ENCODE results near the gene BUB1B. TPM values are rescaled to one million over a fixed set of nuclear protein-coding genes. Genes with fewer than 3 reads are reported as not detected.

BUB1B gene
- total RNA-seq, 2 experiments from 2014 or later: 102 to 106 TPM

DNA sequence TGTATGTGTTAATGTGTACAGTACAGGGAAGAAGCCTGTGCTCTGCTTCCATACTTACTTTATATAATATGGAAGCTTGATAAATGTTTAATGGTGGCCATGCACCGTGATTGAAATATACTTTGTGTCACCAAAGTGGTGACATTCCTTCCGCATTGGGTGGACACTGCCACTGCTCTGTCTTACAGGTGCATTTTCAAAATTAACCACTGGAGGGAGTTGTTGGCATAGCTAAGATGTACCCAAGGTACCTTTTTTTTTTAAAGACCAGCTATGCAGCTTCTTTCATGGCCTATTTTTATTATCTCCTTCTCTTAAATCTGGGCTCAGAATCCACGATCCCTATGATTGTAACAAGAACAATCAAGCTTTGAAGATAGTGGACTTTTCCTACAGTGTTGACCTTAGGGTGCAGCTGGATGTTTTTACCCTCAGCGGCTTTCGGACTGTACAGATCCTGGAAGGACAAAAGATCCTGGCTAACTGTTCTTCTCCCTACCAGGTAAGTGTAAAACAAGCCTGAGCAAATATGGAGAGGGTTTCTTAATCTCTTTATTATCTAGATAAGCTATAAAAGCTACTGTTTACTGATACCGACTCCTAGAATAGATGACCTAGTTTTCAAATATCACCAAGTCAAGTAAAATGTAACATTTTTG lies 56.4 kb downstream of the BUB1B start:
- peak; percentile 47 for DNase-seq
- Mint-ChIP-seq H3K4me1 (ENCODE audit: low read depth) (no peaks in the 10 kb centered on the region), H3K27me3 (ENCODE audit: low read depth) (no peaks in the 10 kb centered on the region), H3K4me3 (no peak overlapping the region), H3K36me3 (ENCODE audit: low read depth) (peaks cover 50% of the 10 kb centered on the region), H3K9me3 (no peaks in the 10 kb centered on the region), H3K27ac (no peak overlapping the region)
- CTCF ChIA-PET: interaction anchor here (0.5 to 4.5 kb wide), 38 partner anchors 9 to 237 kb away, joined by 3 to 104 read pairs (median 4); partner anchors contain the start of genes BUB1B, PAK6, PLCB2 and SRP14
- intact Hi-C loops (cut with micrococcal nuclease): loop anchor here (1.0 to 5.0 kb wide), 3 partner anchors 57 to 172 kb away; partner anchors contain the start of gene INAFM2

DNA sequence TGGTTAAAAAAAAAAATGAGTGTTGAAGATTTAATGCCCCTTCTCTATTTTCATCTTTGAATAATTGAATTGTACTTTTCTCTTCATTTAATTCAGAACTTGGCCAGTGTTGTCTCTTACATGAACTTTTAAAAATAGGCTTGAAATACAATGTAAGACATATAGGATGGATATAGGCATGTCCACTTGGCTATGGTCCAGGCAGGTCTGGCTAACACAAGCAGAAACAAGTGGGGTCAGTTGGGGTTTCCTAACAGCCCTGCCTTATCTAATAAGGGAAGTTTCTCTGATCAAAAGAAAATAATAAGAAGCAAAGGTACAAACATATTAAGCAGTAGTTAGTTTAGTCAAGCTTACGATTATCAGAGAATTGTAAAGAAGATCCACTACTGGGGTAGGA lies 58.9 kb downstream of the BUB1B start:
- CTCF ChIA-PET: interaction anchor here (0.7 to 4.5 kb wide), 3 partner anchors 39 to 91 kb away, joined by 3 to 104 read pairs (median 9); no protein-coding TSS in a partner anchor
- H3K27me3 Mint-ChIP-seq (ENCODE audit: low read depth): no peaks in the 10 kb centered on the region
- no peaks in the 10 kb centered on the region for H3K9me3 Mint-ChIP-seq
- peaks cover 39% of the 10 kb centered on the region for H3K36me3 Mint-ChIP-seq (ENCODE audit: low read depth)
- H3K4me3 Mint-ChIP-seq: no peak overlapping the region
- no peaks in the 10 kb centered on the region for H3K4me1 Mint-ChIP-seq (ENCODE audit: low read depth)
- no peak for DNase-seq
- H3K27ac Mint-ChIP-seq: no peak overlapping the region
- intact Hi-C loops (cut with micrococcal nuclease): loop anchor here (5.0 kb wide), 1 partner anchor 102 kb away; the partner anchor contains the start of gene INAFM2

GRCh38 chr15:40222131-40222530 lies 61.3 kb downstream of the BUB1B start:
- CTCF ChIA-PET: interaction anchor here (0.7 to 2.5 kb wide), 2 partner anchors 52 to 310 kb away, joined by 4 to 12 read pairs; no protein-coding TSS in a partner anchor
- Mint-ChIP-seq H3K27me3 (ENCODE audit: low read depth) (no peaks in the 10 kb centered on the region), H3K27ac (no peak overlapping the region)

DNA sequence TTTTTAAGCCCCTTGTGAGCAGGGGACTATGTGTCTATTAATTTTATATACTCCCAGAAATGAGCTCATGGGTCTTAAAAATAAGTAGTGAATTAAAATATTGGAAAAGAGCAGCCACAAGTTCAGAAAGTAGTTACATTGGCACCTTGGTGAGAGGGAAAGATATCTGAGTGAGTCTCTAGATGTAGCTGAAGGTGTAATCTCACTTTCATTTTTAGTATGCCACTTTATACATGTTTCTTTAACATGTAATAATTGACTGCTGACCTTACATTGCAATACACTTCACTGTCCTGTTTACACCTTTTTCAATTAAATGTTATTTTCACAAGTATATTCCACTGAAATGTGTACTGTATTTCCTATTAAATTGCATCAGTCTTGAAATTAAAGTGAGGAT lies 65.9 kb downstream of the BUB1B start:
- H3K27ac Mint-ChIP-seq: no peak overlapping the region
- H3K9me3 Mint-ChIP-seq: no peaks in the 10 kb centered on the region
- H3K4me3 Mint-ChIP-seq: no peak overlapping the region
- intact Hi-C loops (cut with micrococcal nuclease): no loop called here
- CTCF ChIA-PET: interaction anchor here (1.0 to 4.6 kb wide), 6 partner anchors 9 to 181 kb away, joined by 3 to 26 read pairs (median 6); no protein-coding TSS in a partner anchor
- peaks cover 11% of the 10 kb centered on the region for H3K36me3 Mint-ChIP-seq (ENCODE audit: low read depth)
- H3K4me1 Mint-ChIP-seq (ENCODE audit: low read depth): peaks cover 7% of the 10 kb centered on the region
- DNase-seq: no peak
- no peaks in the 10 kb centered on the region for H3K27me3 Mint-ChIP-seq (ENCODE audit: low read depth)

More at GRCh38 chr15:40222131-40222530, 61.3 kb downstream of the BUB1B start:
- intact Hi-C loops (cut with micrococcal nuclease): no loop called here
- DNase-seq: no peak
- Mint-ChIP-seq H3K36me3 (ENCODE audit: low read depth) (peaks cover 34% of the 10 kb centered on the region), H3K4me1 (ENCODE audit: low read depth) (peaks cover 7% of the 10 kb centered on the region), H3K4me3 (no peak overlapping the region), H3K9me3 (no peaks in the 10 kb centered on the region)

- CTCF ChIA-PET: interaction anchor here (0.5 to 4.6 kb wide), 7 partner anchors 12 to 183 kb away, joined by 3 to 21 read pairs (median 4); no protein-coding TSS in a partner anchor
- no peak for DNase-seq
- H3K4me1 Mint-ChIP-seq (ENCODE audit: low read depth): peaks cover 7% of the 10 kb centered on the region
- no peak overlapping the region for H3K4me3 Mint-ChIP-seq
- H3K27ac Mint-ChIP-seq: no peak overlapping the region
- intact Hi-C loops (cut with micrococcal nuclease): no loop called here
- peaks cover 8% of the 10 kb centered on the region for H3K36me3 Mint-ChIP-seq (ENCODE audit: low read depth)
- H3K27me3 Mint-ChIP-seq (ENCODE audit: low read depth): no peaks in the 10 kb centered on the region
- H3K9me3 Mint-ChIP-seq: no peaks in the 10 kb centered on the region
These were observed 68.4 kb downstream of the BUB1B start for GRCh38 chr15:40229316-40229715.

DNA sequence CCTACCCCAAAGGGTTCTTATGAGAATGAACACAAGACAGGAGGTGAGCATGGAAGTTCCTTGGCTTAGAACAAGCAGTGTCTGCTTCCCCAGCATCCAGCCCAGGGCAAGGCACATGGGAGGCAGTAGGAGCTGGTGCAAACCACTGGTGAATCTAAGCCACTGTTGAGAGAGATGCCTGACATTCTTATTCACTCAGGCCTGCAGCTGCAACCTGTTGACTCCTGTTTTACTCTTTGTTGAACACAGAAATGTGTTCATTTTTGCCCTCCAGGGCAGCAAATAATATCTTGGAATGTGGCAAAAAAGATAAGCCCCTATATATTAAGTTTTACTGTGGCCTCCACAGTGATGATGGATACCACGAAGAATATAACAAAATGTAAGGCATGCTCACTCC lies 69.1 kb downstream of the BUB1B start:
- H3K27ac Mint-ChIP-seq: no peak overlapping the region
- no peaks in the 10 kb centered on the region for H3K27me3 Mint-ChIP-seq (ENCODE audit: low read depth)
- H3K4me1 Mint-ChIP-seq (ENCODE audit: low read depth): peaks cover 7% of the 10 kb centered on the region
- H3K36me3 Mint-ChIP-seq (ENCODE audit: low read depth): peaks cover 6% of the 10 kb centered on the region
- H3K9me3 Mint-ChIP-seq: no peaks in the 10 kb centered on the region
- intact Hi-C loops (cut with micrococcal nuclease): no loop called here
- H3K4me3 Mint-ChIP-seq: no peak overlapping the region
- CTCF ChIA-PET: interaction anchor here (1.4 to 2.6 kb wide), 2 partner anchors 12 to 184 kb away, joined by 4 to 8 read pairs; no protein-coding TSS in a partner anchor
- DNase-seq: no peak

GRCh38 chr15:40232625-40233070 lies 71.8 kb downstream of the BUB1B start:
- Mint-ChIP-seq H3K9me3 (no peaks in the 10 kb centered on the region), H3K4me1 (ENCODE audit: low read depth) (no peaks in the 10 kb centered on the region), H3K36me3 (ENCODE audit: low read depth) (peaks cover 6% of the 10 kb centered on the region), H3K4me3 (no peak overlapping the region), H3K27ac (no peak overlapping the region), H3K27me3 (ENCODE audit: low read depth) (peaks cover under 1% of the 10 kb centered on the region)
- intact Hi-C loops (cut with micrococcal nuclease): no loop called here
- CTCF ChIA-PET: interaction anchor here (0.6 kb wide), 1 partner anchor 42 kb away, joined by 3 read pairs; no protein-coding TSS in a partner anchor
- DNase-seq: no peak

DNA sequence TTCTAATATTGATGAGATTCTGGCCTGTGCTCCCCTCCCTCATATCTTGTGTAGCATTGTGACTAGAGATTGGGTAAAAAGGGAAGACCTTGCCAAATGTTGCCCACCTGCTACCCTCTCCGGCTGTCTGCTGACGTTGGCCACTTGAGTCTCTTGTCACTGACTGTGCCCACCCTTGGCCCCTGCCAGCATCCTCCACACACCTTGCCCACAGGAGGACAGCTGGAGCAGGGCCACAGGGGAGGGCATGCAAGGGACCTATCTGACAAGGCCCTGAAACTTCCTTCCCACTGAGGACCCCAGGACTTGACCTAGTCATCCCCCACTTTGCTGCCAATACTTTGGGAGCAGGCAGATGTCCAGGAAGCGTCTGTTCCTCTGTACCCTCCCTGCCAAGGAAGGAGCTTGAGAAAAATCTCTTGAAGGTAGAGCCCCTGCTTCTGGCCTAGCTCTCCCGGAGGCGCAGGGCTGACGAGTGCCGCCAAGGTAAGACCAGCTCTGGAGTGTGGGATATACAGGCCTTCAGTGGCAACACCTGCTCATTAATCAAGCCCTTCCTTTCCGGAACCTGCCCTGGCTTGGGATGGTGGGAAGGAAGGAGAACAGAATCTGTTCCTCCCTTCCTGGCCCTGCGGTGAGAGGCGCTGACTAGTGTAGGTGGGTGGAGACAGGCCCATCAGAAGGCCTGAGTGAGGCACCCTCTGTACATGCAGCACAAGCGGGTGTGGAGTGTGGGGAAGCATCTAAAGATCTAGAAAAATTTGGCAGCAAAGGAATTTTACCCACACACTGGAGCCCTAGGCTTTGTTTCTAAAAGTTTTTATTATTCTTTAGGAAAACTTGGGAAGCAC lies 73.1 kb downstream of the BUB1B start:
- no peaks in the 10 kb centered on the region for H3K9me3 Mint-ChIP-seq
- peaks cover 4% of the 10 kb centered on the region for H3K4me1 Mint-ChIP-seq (ENCODE audit: low read depth)
- peaks cover 7% of the 10 kb centered on the region for H3K27me3 Mint-ChIP-seq (ENCODE audit: low read depth)
- DNase-seq: no peak
- H3K27ac Mint-ChIP-seq: no peak overlapping the region
- intact Hi-C loops (cut with micrococcal nuclease): no loop called here
- H3K4me3 Mint-ChIP-seq: no peak overlapping the region
- CTCF ChIA-PET: no interaction called here
- H3K36me3 Mint-ChIP-seq (ENCODE audit: low read depth): peaks cover 6% of the 10 kb centered on the region

GRCh38 chr15:40234783-40235182 lies 73.9 kb downstream of the BUB1B start:
- intact Hi-C loops (cut with micrococcal nuclease): no loop called here
- Mint-ChIP-seq H3K9me3 (no peaks in the 10 kb centered on the region), H3K4me3 (no peak overlapping the region), H3K27me3 (ENCODE audit: low read depth) (peaks cover 13% of the 10 kb centered on the region), H3K27ac (no peak overlapping the region), H3K4me1 (ENCODE audit: low read depth) (peaks cover 10% of the 10 kb centered on the region), H3K36me3 (ENCODE audit: low read depth) (peaks cover 4% of the 10 kb centered on the region)
- CTCF ChIA-PET: no interaction called here
- DNase-seq: no peak

- Mint-ChIP-seq H3K9me3 (no peaks in the 10 kb centered on the region), H3K36me3 (ENCODE audit: low read depth) (peaks cover 1% of the 10 kb centered on the region), H3K27me3 (ENCODE audit: low read depth) (peaks cover 14% of the 10 kb centered on the region), H3K27ac (no peak overlapping the region), H3K4me1 (ENCODE audit: low read depth) (peaks cover 11% of the 10 kb centered on the region), H3K4me3 (no peak overlapping the region)
- CTCF ChIA-PET: no interaction called here
- no peak for DNase-seq
- intact Hi-C loops (cut with micrococcal nuclease): no loop called here
These were observed 74.5 kb downstream of the BUB1B start for GRCh38 chr15:40235201-40235885.

- no peaks in the 10 kb centered on the region for H3K9me3 Mint-ChIP-seq
- H3K27ac Mint-ChIP-seq: no peak within 1 kb of the TSS
- CTCF ChIA-PET: interaction anchor here (0.6 to 4.8 kb wide), 4 partner anchors 21 to 196 kb away, joined by 3 to 26 read pairs (median 4); no protein-coding TSS in a partner anchor
- no peak within 1 kb of the TSS for H3K4me3 Mint-ChIP-seq
- no peaks in the 10 kb centered on the region for H3K36me3 Mint-ChIP-seq (ENCODE audit: low read depth)
- DNase-seq: peak; percentile 64
- intact Hi-C loops (cut with micrococcal nuclease): no loop called here
- peaks cover 11% of the 10 kb centered on the region for H3K4me1 Mint-ChIP-seq (ENCODE audit: low read depth)
- H3K27me3 Mint-ChIP-seq (ENCODE audit: low read depth): peaks cover 14% of the 10 kb centered on the region
These were observed 77.9 kb downstream of the BUB1B start, which contains the start of gene PAK6 for GRCh38 chr15:40238532-40239403. PAK6 (plus strand) TSS chr15:40239063; CDS start chr15:40264786, 25,723 bp downstream.

Data from activated naive CD4-positive, alpha-beta T cell treated with anti-CD3 and anti-CD28 coated beads for 36 hours (primary cell).